ENCODE results near the gene AGAP1.

GRCh38 chr2:235900631-235901030 lies 406.8 kb downstream of the AGAP1 start:
- TF ChIP-seq, protein P1, sequence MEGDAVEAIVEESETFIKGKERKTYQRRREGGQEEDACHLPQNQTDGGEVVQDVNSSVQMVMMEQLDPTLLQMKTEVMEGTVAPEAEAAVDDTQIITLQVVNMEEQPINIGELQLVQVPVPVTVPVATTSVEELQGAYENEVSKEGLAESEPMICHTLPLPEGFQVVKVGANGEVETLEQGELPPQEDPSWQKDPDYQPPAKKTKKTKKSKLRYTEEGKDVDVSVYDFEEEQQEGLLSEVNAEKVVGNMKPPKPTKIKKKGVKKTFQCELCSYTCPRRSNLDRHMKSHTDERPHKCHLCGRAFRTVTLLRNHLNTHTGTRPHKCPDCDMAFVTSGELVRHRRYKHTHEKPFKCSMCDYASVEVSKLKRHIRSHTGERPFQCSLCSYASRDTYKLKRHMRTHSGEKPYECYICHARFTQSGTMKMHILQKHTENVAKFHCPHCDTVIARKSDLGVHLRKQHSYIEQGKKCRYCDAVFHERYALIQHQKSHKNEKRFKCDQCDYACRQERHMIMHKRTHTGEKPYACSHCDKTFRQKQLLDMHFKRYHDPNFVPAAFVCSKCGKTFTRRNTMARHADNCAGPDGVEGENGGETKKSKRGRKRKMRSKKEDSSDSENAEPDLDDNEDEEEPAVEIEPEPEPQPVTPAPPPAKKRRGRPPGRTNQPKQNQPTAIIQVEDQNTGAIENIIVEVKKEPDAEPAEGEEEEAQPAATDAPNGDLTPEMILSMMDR (IDR thresholded peaks at IDR 0.05) = no peak
- TF ChIP-seq POLR2A (IDR thresholded peaks at IDR 0.05) = no peak
